Ishikawa (cell line): Measurements from ENCODE around the gene AGMO.

Source experiments
- CEBPB ChIP-seq: IDR thresholded peaks from 2 replicates; pipeline ENCODE4 v1.6.1; 2012
- CREB1 ChIP-seq: IDR thresholded peaks from 2 replicates; pipeline ENCODE4 v1.6.1; 2012; ENCODE audit warnings: low read depth
- EGR1 ChIP-seq: IDR thresholded peaks from 2 replicates; pipeline ENCODE4 v1.6.1; 2012
- EP300 ChIP-seq: IDR thresholded peaks from 2 replicates; pipeline ENCODE4 v1.6.1; 2012; ENCODE audit warnings: borderline replicate concordance
- FOXM1 ChIP-seq: IDR thresholded peaks from 2 replicates; pipeline ENCODE4 v1.6.1; 2012; ENCODE audit warnings: low read depth, borderline replicate concordance
- NFIC ChIP-seq: IDR thresholded peaks from 2 replicates; pipeline ENCODE4 v1.6.1; 2012
- RAD21 ChIP-seq: IDR thresholded peaks from 2 replicates; pipeline ENCODE4 v1.6.1; 2012; ENCODE audit warnings: low read depth
- TAF1 ChIP-seq: IDR thresholded peaks from 2 replicates; pipeline ENCODE4 v1.6.1; 2012; ENCODE audit warnings: low read depth, mild to moderate bottlenecking
- TCF12 ChIP-seq: IDR thresholded peaks from 2 replicates; pipeline ENCODE4 v1.6.1; 2012; ENCODE audit warnings: low read depth
- TEAD4 ChIP-seq: IDR thresholded peaks from 2 replicates; pipeline ENCODE4 v1.6.1; 2012
- YY1 ChIP-seq: IDR thresholded peaks from 2 replicates; pipeline ENCODE4 v1.6.1; 2012; ENCODE audit warnings: low read depth
- ZBTB7A ChIP-seq: IDR thresholded peaks from 2 replicates; pipeline ENCODE4 v1.6.1; 2012; ENCODE audit warnings: low read depth
- TF ChIP-seq, protein P1 (sequence below): IDR thresholded peaks from 2 replicates; pipeline ENCODE4 v1.6.1; 2012
- TF ChIP-seq, protein P2 (sequence below): IDR thresholded peaks from 2 replicates; pipeline ENCODE4 v1.6.1; 2012
- TF ChIP-seq, protein P3 (sequence below): IDR thresholded peaks from 2 replicates; pipeline ENCODE4 v1.6.1; 2012; ENCODE audit warnings: low read depth, mild to moderate bottlenecking

Gene AGMO

DNA sequence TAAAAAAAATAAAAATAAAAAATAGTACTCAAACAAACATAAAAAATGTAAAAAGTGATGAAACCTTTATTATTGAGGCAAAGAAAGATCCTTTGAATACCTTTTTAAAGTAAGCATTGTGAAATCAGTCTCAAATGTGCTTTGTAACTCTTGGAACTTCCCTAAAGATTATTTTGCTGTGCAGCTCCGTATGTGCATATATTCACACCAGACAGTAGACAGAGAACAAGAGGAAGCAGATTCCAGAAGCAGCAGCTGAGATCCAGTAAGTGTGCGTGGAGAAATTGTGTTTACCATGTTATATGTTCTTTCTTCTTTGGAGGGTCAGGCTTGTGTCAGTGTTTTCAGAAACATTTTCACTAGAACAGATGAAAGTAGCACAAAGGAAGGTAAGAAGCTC is 324.9 kb downstream of the AGMO start:
- TF ChIP-seq FOXM1: no peak
- no peak for TF ChIP-seq TEAD4
- no peak for TF ChIP-seq ZBTB7A
- no peak for TF ChIP-seq YY1
- TF ChIP-seq, protein P1, sequence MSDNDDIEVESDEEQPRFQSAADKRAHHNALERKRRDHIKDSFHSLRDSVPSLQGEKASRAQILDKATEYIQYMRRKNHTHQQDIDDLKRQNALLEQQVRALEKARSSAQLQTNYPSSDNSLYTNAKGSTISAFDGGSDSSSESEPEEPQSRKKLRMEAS: no peak
- TF ChIP-seq, protein P2, sequence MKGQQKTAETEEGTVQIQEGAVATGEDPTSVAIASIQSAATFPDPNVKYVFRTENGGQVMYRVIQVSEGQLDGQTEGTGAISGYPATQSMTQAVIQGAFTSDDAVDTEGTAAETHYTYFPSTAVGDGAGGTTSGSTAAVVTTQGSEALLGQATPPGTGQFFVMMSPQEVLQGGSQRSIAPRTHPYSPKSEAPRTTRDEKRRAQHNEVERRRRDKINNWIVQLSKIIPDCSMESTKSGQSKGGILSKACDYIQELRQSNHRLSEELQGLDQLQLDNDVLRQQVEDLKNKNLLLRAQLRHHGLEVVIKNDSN: no peak
- TF ChIP-seq EP300: no peak
- TF ChIP-seq, protein P3, sequence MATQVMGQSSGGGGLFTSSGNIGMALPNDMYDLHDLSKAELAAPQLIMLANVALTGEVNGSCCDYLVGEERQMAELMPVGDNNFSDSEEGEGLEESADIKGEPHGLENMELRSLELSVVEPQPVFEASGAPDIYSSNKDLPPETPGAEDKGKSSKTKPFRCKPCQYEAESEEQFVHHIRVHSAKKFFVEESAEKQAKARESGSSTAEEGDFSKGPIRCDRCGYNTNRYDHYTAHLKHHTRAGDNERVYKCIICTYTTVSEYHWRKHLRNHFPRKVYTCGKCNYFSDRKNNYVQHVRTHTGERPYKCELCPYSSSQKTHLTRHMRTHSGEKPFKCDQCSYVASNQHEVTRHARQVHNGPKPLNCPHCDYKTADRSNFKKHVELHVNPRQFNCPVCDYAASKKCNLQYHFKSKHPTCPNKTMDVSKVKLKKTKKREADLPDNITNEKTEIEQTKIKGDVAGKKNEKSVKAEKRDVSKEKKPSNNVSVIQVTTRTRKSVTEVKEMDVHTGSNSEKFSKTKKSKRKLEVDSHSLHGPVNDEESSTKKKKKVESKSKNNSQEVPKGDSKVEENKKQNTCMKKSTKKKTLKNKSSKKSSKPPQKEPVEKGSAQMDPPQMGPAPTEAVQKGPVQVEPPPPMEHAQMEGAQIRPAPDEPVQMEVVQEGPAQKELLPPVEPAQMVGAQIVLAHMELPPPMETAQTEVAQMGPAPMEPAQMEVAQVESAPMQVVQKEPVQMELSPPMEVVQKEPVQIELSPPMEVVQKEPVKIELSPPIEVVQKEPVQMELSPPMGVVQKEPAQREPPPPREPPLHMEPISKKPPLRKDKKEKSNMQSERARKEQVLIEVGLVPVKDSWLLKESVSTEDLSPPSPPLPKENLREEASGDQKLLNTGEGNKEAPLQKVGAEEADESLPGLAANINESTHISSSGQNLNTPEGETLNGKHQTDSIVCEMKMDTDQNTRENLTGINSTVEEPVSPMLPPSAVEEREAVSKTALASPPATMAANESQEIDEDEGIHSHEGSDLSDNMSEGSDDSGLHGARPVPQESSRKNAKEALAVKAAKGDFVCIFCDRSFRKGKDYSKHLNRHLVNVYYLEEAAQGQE: no peak
- TF ChIP-seq CREB1: no peak
- TF ChIP-seq TCF12: no peak
- TF ChIP-seq RAD21: no peak
- no peak for TF ChIP-seq TAF1
- TF ChIP-seq CEBPB: no peak
- no peak for TF ChIP-seq EGR1

DNA sequence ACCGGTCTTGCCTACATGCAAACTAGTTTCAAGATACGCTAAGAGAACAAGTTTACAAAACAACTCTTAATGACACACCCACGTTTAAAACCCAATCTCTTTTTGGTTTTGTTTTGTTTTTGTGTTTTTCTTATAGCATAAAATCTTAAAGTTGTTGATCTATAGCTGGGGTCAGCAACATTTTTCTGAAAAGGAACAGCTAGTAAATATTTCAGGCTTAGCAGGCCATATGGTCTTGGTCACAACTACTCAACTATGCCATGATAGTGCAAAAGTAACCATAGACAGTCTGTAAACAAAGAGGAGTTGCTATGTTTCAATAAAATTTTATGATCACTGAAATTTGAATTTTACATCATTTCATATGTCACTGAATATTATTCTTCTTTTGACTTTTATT is 327.4 kb downstream of the AGMO start:
- no peak for TF ChIP-seq EP300
- TF ChIP-seq TAF1: no peak
- TF ChIP-seq, protein P2: no peak
- TF ChIP-seq FOXM1: no peak
- TF ChIP-seq NFIC: no peak
- TF ChIP-seq, protein P1: no peak
- no peak for TF ChIP-seq EGR1
- TF ChIP-seq CREB1: no peak
- TF ChIP-seq TCF12: no peak

DNA sequence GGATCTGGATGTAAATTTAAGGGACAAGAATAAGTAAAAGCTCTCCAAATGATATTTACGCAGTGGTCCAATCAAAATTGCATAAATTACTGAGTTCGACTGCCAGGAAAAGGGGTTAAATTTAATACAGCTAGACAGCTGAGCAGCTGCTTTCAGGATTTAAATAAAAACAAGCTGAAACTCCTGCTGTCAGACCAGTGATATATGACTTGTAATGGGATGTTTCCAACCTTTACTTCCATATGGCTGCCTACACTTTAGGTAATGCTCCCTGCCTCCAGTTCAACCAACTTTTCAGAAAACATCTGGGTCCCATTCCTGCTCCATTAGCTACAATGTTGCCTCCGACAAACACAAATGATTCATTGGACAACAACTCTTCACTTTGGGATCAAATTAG is 333.0 kb downstream of the AGMO start:
- TF ChIP-seq TAF1 (no peak), TEAD4 (no peak), CEBPB (no peak)
- TF ChIP-seq, protein P2: no peak

DNA sequence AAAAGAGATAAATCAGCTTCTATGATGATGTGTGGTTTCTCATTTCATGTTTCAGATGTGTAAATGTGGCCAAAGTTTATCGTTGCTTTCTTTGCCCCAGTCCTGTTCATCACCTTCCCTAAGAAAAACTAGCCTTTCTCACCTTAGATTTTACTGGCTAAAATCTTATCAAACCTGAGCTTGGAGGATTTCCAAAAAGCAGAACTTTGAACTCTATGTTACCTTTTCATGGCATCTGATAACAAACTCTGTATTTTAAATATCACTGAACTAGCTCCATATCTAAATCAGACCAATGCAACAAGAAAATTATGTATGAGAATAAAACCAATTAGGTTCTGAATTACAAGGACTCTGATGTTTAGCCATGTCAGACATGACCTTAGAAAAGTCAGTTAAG is 335.8 kb downstream of the AGMO start:
- no peak for TF ChIP-seq TEAD4
- TF ChIP-seq, protein P1: no peak
- TF ChIP-seq, protein P3: no peak
- no peak for TF ChIP-seq EGR1
- no peak for TF ChIP-seq FOXM1
- TF ChIP-seq NFIC: no peak
- TF ChIP-seq EP300: no peak
- TF ChIP-seq, protein P2: no peak
- TF ChIP-seq TAF1: no peak
- TF ChIP-seq ZBTB7A: no peak
- no peak for TF ChIP-seq YY1
- TF ChIP-seq RAD21: no peak
- no peak for TF ChIP-seq TCF12
- TF ChIP-seq CEBPB: no peak
- TF ChIP-seq CREB1: no peak

DNA sequence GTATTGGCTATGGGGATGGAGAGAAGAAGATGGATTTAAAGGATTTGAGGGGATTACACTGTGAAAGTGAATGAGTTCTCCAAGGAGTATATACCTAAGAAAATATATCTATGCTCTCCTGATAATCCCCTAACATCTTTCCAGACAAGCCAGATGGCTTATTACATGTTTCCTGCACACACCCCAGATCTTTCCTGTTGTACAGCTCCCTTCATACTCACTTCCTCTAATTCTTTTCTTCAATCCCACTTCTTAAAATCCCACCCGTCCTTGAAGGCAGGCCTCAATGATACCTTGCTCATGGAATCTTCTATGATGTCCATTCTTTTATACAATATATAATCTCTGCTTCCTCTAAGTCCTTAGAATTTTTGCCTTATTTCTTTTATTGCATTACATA is 342.1 kb downstream of the AGMO start:
- TF ChIP-seq YY1 (no peak), TAF1 (no peak), EP300 (no peak), TCF12 (no peak), FOXM1 (no peak), ZBTB7A (no peak), NFIC (no peak)
- TF ChIP-seq, protein P1: no peak
